ENCODE measurements around the gene ZMYM2. TPM values are rescaled to one million over a fixed set of nuclear protein-coding genes. Genes with fewer than 3 reads are reported as not detected.

Gene ZMYM2
- total and polyA plus RNA-seq, 2 experiments from 2014 or later, result 87.9 to 159 TPM

DNA sequence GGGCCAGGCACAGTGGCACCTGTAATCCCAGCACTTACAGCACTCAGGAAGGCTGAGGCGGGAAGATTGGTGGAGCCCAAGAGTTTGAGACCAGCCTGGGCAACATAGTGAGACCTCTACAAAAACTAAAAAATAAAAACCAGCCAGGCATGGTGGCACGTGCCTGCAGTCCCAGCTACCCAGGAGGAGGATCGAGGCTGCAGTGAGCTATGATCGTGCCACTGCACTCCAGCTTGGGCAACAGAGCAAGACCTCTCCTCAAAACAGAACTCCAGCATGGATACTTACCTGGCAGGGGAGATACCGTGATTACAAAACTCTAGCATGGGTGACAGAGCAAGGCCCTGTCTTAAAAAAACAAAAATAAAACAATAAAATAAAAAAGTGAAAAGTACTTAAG lies 107.0 kb downstream of the ZMYM2 start (continued):
- no peak for TF ChIP-seq JUNB (IDR thresholded peaks at IDR 0.05; ENCODE audit: unreplicated experiment)

DNA sequence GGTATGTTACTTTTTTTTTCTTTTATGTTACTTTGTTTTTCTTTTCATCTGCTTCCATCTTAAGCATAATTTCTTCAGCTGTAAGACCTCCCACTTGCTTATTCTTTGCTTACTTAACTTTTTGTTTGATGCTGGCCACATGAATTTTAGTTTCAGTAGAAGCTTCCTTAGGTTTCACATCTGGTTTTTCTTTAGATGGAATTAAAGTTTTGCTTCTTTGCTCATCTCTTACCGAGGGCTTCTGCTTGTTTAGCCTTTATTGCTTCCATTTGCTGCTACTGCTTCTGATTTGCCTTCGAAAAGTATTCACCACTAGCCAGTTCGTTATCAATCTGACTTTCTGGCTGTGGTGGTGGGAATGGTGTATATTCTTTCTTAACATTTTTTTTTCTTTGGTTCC lies 111.4 kb downstream of the ZMYM2 start:
- H3K36me3 Mint-ChIP-seq (ENCODE audit: low read depth), result peaks cover 67% of the 10 kb centered on the region

More for the DNA sequence above, 111.4 kb downstream of the ZMYM2 start:
- H3K27me3 ChIP-seq (ENCODE audit: insufficient read depth), result no peaks in the 10 kb centered on the region
- Mint-ChIP-seq H3K27ac (no peak overlapping the region), H3K27me3 (ENCODE audit: insufficient read depth, low read depth, poor library complexity) (peaks cover 4% of the 10 kb centered on the region), H3K4me1 (no peaks in the 10 kb centered on the region), H3K4me3 (no peak overlapping the region), H3K9me3 (no peaks in the 10 kb centered on the region)
- TF ChIP-seq ZNF331 (CRISPR knock-in tag; IDR thresholded peaks at IDR 0.05; ENCODE audit: low read depth), result no peak
- TF ChIP-seq, protein P1, sequence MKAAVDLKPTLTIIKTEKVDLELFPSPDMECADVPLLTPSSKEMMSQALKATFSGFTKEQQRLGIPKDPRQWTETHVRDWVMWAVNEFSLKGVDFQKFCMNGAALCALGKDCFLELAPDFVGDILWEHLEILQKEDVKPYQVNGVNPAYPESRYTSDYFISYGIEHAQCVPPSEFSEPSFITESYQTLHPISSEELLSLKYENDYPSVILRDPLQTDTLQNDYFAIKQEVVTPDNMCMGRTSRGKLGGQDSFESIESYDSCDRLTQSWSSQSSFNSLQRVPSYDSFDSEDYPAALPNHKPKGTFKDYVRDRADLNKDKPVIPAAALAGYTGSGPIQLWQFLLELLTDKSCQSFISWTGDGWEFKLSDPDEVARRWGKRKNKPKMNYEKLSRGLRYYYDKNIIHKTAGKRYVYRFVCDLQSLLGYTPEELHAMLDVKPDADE (IDR thresholded peaks at IDR 0.05), result no peak
- TF ChIP-seq EZH2 (IDR thresholded peaks at IDR 0.05; ENCODE audit: low read depth, unreplicated experiment), result no peak
- TF ChIP-seq, protein P2, sequence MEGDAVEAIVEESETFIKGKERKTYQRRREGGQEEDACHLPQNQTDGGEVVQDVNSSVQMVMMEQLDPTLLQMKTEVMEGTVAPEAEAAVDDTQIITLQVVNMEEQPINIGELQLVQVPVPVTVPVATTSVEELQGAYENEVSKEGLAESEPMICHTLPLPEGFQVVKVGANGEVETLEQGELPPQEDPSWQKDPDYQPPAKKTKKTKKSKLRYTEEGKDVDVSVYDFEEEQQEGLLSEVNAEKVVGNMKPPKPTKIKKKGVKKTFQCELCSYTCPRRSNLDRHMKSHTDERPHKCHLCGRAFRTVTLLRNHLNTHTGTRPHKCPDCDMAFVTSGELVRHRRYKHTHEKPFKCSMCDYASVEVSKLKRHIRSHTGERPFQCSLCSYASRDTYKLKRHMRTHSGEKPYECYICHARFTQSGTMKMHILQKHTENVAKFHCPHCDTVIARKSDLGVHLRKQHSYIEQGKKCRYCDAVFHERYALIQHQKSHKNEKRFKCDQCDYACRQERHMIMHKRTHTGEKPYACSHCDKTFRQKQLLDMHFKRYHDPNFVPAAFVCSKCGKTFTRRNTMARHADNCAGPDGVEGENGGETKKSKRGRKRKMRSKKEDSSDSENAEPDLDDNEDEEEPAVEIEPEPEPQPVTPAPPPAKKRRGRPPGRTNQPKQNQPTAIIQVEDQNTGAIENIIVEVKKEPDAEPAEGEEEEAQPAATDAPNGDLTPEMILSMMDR (conservative IDR thresholded peaks at IDR 0.05; ENCODE audit: low read depth in 2 of 2), result no peak
- TF ChIP-seq, protein P3, sequence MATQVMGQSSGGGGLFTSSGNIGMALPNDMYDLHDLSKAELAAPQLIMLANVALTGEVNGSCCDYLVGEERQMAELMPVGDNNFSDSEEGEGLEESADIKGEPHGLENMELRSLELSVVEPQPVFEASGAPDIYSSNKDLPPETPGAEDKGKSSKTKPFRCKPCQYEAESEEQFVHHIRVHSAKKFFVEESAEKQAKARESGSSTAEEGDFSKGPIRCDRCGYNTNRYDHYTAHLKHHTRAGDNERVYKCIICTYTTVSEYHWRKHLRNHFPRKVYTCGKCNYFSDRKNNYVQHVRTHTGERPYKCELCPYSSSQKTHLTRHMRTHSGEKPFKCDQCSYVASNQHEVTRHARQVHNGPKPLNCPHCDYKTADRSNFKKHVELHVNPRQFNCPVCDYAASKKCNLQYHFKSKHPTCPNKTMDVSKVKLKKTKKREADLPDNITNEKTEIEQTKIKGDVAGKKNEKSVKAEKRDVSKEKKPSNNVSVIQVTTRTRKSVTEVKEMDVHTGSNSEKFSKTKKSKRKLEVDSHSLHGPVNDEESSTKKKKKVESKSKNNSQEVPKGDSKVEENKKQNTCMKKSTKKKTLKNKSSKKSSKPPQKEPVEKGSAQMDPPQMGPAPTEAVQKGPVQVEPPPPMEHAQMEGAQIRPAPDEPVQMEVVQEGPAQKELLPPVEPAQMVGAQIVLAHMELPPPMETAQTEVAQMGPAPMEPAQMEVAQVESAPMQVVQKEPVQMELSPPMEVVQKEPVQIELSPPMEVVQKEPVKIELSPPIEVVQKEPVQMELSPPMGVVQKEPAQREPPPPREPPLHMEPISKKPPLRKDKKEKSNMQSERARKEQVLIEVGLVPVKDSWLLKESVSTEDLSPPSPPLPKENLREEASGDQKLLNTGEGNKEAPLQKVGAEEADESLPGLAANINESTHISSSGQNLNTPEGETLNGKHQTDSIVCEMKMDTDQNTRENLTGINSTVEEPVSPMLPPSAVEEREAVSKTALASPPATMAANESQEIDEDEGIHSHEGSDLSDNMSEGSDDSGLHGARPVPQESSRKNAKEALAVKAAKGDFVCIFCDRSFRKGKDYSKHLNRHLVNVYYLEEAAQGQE (IDR thresholded peaks at IDR 0.05; ENCODE audit: unreplicated experiment), result no peak
- no peak for TF ChIP-seq CREB1 (CRISPR knock-in tag; IDR thresholded peaks at IDR 0.05; ENCODE audit: low read depth)
- TF ChIP-seq STAT1 (IDR thresholded peaks at IDR 0.05; ENCODE audit: unreplicated experiment), result no peak
- TF ChIP-seq NANOG (IDR thresholded peaks at IDR 0.05; ENCODE audit: borderline replicate concordance), result no peak
- no peak for TF ChIP-seq POLR2AphosphoS5 (IDR thresholded peaks at IDR 0.05; ENCODE audit: low read depth)
- no peaks in the 10 kb centered on the region for H3F3A ChIP-seq (replicated peaks; ENCODE audit: low read depth)
- DNase-seq (ENCODE audit: low spot score) (no peak), ATAC-seq (no peak)
- H3K4me1 ChIP-seq (ENCODE audit: insufficient read depth), result no peaks in the 10 kb centered on the region
- H3K27ac ChIP-seq (ENCODE audit: low read depth), result no peak overlapping the region
- H4K20me1 ChIP-seq (replicated peaks; ENCODE audit: insufficient read depth), result 0 out of 2 replicates have a peak, but pooled peaks cover 8% of the 10 kb centered on the region
- no peak overlapping the region for H3K4me3 ChIP-seq
- no peak overlapping the region for H3K4me2 ChIP-seq
- peaks cover 8% of the 10 kb centered on the region; the same call in 1 of the 2 replicates for H3K79me2 ChIP-seq (replicated peaks; ENCODE audit: insufficient read depth)
- H3K9me2 ChIP-seq (ENCODE audit: insufficient read depth), result no peaks in the 10 kb centered on the region
- H2AFZ ChIP-seq, result no peak overlapping the region
- peaks cover 31% of the 10 kb centered on the region for H3K36me3 ChIP-seq (ENCODE audit: insufficient read depth)

Data from GM23338 (cell line).